H1 (cell line): ENCODE data around the gene PAPSS2. TPM values are rescaled to one million over a fixed set of nuclear protein-coding genes. Genes with fewer than 3 reads are reported as not detected.

Source experiments
- CTCF ChIA-PET: fragments of 300-600 bp; sonication (Branson Sonifier 250); formaldehyde crosslinking; loops from one replicate; lab custom pipeline; 2021; ENCODE audit not compliant: partially characterized antibody; lab: Charles Lee
- POLR2A ChIA-PET: fragments of 300-600 bp; sonication (Branson Sonifier 250); formaldehyde crosslinking; loops from one replicate; lab custom pipeline; 2021; ENCODE audit warnings: inconsistent platforms; ENCODE audit not compliant: partially characterized antibody; lab: Charles Lee
- DNase-seq, 2 experiments: peaks; one replicate each; pipeline versions ENCODE4 v3.0.0 to v3.0.0-alpha.2; 2010 to 2022; ENCODE audit warnings: low spot score in 2 of 2, low read depth in 1 of 2, mixed read lengths in 1 of 2
- FAIRE-seq: peaks from 2 replicates; lab custom pipeline; 2011; peaks lifted over from hg19 to GRCh38; lab: Jason Lieb, UNC
- H2AFZ ChIP-seq: 2 replicates; pipeline ENCODE4 v1.8.1; 2012; ENCODE audit warnings: low read length, inconsistent platforms
- H2AK5ac ChIP-seq: 2 replicates; pipeline ENCODE4 v1.6.1; 2013; ENCODE audit warnings: low read depth, low read length
- H2BK120ac ChIP-seq: replicated peaks from 2 replicates; pipeline ENCODE3; 2013; ENCODE audit warnings: low read depth, low read length, inconsistent platforms
- H2BK12ac ChIP-seq: 2 replicates; pipeline ENCODE4 v1.6.1; 2013; ENCODE audit warnings: low read depth, low read length
- H2BK15ac ChIP-seq: 2 replicates; pipeline ENCODE4 v1.6.1; 2013; ENCODE audit warnings: low read length
- H2BK20ac ChIP-seq: 2 replicates; pipeline ENCODE4 v1.6.1; 2013; ENCODE audit warnings: low read length
- H2BK5ac ChIP-seq: 2 replicates; pipeline ENCODE4 v1.6.1; 2013; ENCODE audit warnings: low read depth, low read length
- H3K14ac ChIP-seq: 2 replicates; pipeline ENCODE4 v1.6.1; 2013; ENCODE audit warnings: inconsistent platforms; ENCODE audit not compliant: insufficient read length
- H3K18ac ChIP-seq: 2 replicates; pipeline ENCODE4 v1.6.1; 2013; ENCODE audit warnings: low read length; ENCODE audit errors: extremely low read depth
- H3K23ac ChIP-seq: 2 replicates; pipeline ENCODE4 v1.6.1; 2013; ENCODE audit warnings: inconsistent platforms; ENCODE audit not compliant: insufficient read length
- H3K23me2 ChIP-seq: 2 replicates; pipeline ENCODE4 v1.6.1; 2013; ENCODE audit warnings: low read depth, low read length
- H3K27ac ChIP-seq: 2 replicates; pipeline ENCODE4 v1.6.1; 2011; ENCODE audit warnings: low read depth, low read length, inconsistent platforms
- H3K27me3 ChIP-seq, 4 experiments: replicated peaks in 1 of 4; 1 replicate in 1 of 4; 2 replicates in 3 of 4; pipeline versions ENCODE4 v1.6.1 to v1.8.1; 2011 to 2013; ENCODE audit warnings: low read length in 3 of 4, mild to moderate bottlenecking in 3 of 4, inconsistent platforms in 2 of 4, mixed read lengths in 2 of 4, moderate library complexity in 1 of 4; ENCODE audit not compliant: control insufficient read depth in 3 of 4, insufficient read depth in 3 of 4; ENCODE audit errors: extremely low read depth in 1 of 4
- H3K36me3 ChIP-seq, 4 experiments: 2 replicates each; pipeline versions ENCODE4 v1.6.1 to v1.8.1; 2011 to 2013; ENCODE audit warnings: mild to moderate bottlenecking in 4 of 4, low read length in 3 of 4, moderate library complexity in 2 of 4, control low read depth in 1 of 4, inconsistent platforms in 1 of 4; ENCODE audit not compliant: insufficient read depth in 4 of 4, control insufficient read depth in 2 of 4
- H3K4ac ChIP-seq: replicated peaks from 2 replicates; pipeline ENCODE3; 2013; ENCODE audit warnings: low read length, low read depth, mixed read lengths, inconsistent platforms; ENCODE audit not compliant: insufficient read length
- H3K4me1 ChIP-seq, 4 experiments: replicated peaks in 1 of 4; 1 replicate in 1 of 4; 2 replicates in 3 of 4; pipeline versions ENCODE4 v1.6.1 to v1.8.1; 2011 to 2013; ENCODE audit warnings: low read length in 3 of 4, inconsistent platforms in 2 of 4, mixed read lengths in 1 of 4; ENCODE audit not compliant: insufficient read depth in 4 of 4, control insufficient read depth in 3 of 4
- H3K4me2 ChIP-seq, 2 experiments: 2 replicates each; pipeline versions ENCODE4 v1.6.1 to v1.8.1; 2011 to 2013; ENCODE audit warnings: low read depth in 2 of 2, low read length in 2 of 2, control low read depth in 1 of 2, inconsistent platforms in 1 of 2, mild to moderate bottlenecking in 1 of 2; ENCODE audit not compliant: insufficient read depth in 1 of 2
- H3K4me3 ChIP-seq, 4 experiments: fragments of 200-600, 300-600 bp in 1 of 4; sonication (generic), shearing (Covaris generic), sonication (Bioruptor Twin) in 1 of 4; 2 replicates each; pipeline versions ENCODE4 v1.5.1 to v1.8.1; 2011 to 2016; ENCODE audit warnings: low read length in 4 of 4, low read depth in 3 of 4, control low read depth in 2 of 4, inconsistent platforms in 2 of 4, mild to moderate bottlenecking in 2 of 4, mixed read lengths in 1 of 4, moderate library complexity in 1 of 4; ENCODE audit not compliant: insufficient read depth in 2 of 4; ENCODE audit errors: extremely low read depth in 1 of 4
- H3K56ac ChIP-seq: replicated peaks from 2 replicates; pipeline ENCODE3; 2013; ENCODE audit warnings: low read depth, mild to moderate bottlenecking, mixed read lengths, low read length, inconsistent platforms; ENCODE audit not compliant: insufficient read length
- H3K79me1 ChIP-seq: 2 replicates; pipeline ENCODE4 v1.6.1; 2013; ENCODE audit warnings: low read depth, low read length, control low read depth
- H3K79me2 ChIP-seq, 2 experiments: 2 replicates each; pipeline versions ENCODE4 v1.6.1 to v1.8.1; 2012 to 2013; ENCODE audit warnings: low read length in 2 of 2, mild to moderate bottlenecking in 2 of 2, inconsistent platforms in 1 of 2; ENCODE audit not compliant: insufficient read depth in 2 of 2, control insufficient read depth in 1 of 2
- H3K9ac ChIP-seq, 4 experiments: replicated peaks in 1 of 4; 1 replicate in 1 of 4; 2 replicates in 3 of 4; pipeline versions ENCODE4 v1.6.1 to v1.8.1; 2011 to 2013; ENCODE audit warnings: low read depth in 3 of 4, low read length in 3 of 4, control low read depth in 2 of 4, mild to moderate bottlenecking in 2 of 4, moderate library complexity in 2 of 4, inconsistent platforms in 1 of 4; ENCODE audit errors: extremely low read depth in 1 of 4
- H3K9me3 ChIP-seq, 2 experiments: 2 replicates each; pipeline versions ENCODE4 v1.6.1 to v1.8.1; 2012 to 2013; ENCODE audit warnings: mild to moderate bottlenecking in 2 of 2, moderate library complexity in 2 of 2, control low read depth in 1 of 2, inconsistent platforms in 1 of 2, low read depth in 1 of 2, low read length in 1 of 2, mixed read lengths in 1 of 2; ENCODE audit not compliant: insufficient read depth in 2 of 2
- H4K20me1 ChIP-seq, 2 experiments: replicated peaks in 1 of 2; 2 replicates each; pipeline versions ENCODE3 to v1.8.1; 2011 to 2013; ENCODE audit warnings: inconsistent platforms in 2 of 2, low read length in 2 of 2, mild to moderate bottlenecking in 1 of 2; ENCODE audit not compliant: insufficient read depth in 2 of 2, control insufficient read depth in 1 of 2
- H4K5ac ChIP-seq: 2 replicates; pipeline ENCODE4 v1.6.1; 2013; ENCODE audit warnings: low read length, low read depth, mixed read lengths, inconsistent platforms; ENCODE audit not compliant: insufficient read length
- H4K8ac ChIP-seq: 2 replicates; pipeline ENCODE4 v1.8.0; 2013; ENCODE audit warnings: mild to moderate bottlenecking, moderate library complexity, low read length, inconsistent platforms; ENCODE audit not compliant: insufficient read depth; ENCODE audit errors: extremely low read depth
- H4K91ac ChIP-seq: replicated peaks from 2 replicates; pipeline ENCODE3; 2013; ENCODE audit warnings: low read length, mixed read lengths, inconsistent platforms; ENCODE audit not compliant: insufficient read length
- FOSL1 ChIP-seq: IDR thresholded peaks from 2 replicates; pipeline ENCODE4 v1.6.1; 2011; ENCODE audit warnings: mild to moderate bottlenecking, low read depth, low read length, moderate library complexity; ENCODE audit not compliant: insufficient read depth
- MAFK ChIP-seq: IDR thresholded peaks from 2 replicates; pipeline ENCODE4 v1.6.1; 2012; ENCODE audit warnings: low read depth, mild to moderate bottlenecking, improper control_type of control experiment, low read length
- POLR2A ChIP-seq, 2 experiments: IDR thresholded peaks; 1 replicate in 1 of 2; 2 replicates in 1 of 2; pipeline ENCODE4 v1.6.1; 2011; ENCODE audit warnings: low read depth in 2 of 2, low read length in 2 of 2, mild to moderate bottlenecking in 2 of 2; ENCODE audit errors: control extremely low read depth in 1 of 2
- SUZ12 ChIP-seq: fragments of 200-600 bp; sonication (generic); IDR thresholded peaks from 2 replicates; pipeline ENCODE4 v1.6.1; 2012; ENCODE audit warnings: mild to moderate bottlenecking, inconsistent platforms, low read length, moderate library complexity, mixed read lengths
- WGBS, 2 experiments: shearing (Covaris generic) in 1 of 2; methylation state at CpG; one replicate each; pipeline versions ENCODE4 v1.1.6 to v1.1.7; 2013 to 2015; ENCODE audit warnings: low lambda C conversion rate in 2 of 2, mixed read lengths in 2 of 2, inconsistent platforms in 1 of 2, low coverage in 1 of 2, missing lambda C conversion rate in 1 of 2; ENCODE audit not compliant: insufficient replicate concordance in 2 of 2, insufficient coverage in 1 of 2, insufficient read length in 1 of 2; ENCODE audit errors: extremely low coverage in 1 of 2, missing lambda C conversion rate in 1 of 2; 5-methylcytosine and 5-hydroxymethylcytosine counted together
- polyA plus RNA-seq, 7 experiments: library from polyadenylated mRNA; depleted of rRNA in 3 of 7; stranded (reverse) in 5 of 7; unstranded in 2 of 7; fragments of >200 nt in 5 of 7; fragments of 200-250 nt in 2 of 7; gene quantifications; 1 replicate in 5 of 7; 2 replicates in 1 of 7; 4 replicates in 1 of 7; pipeline versions ENCODE4 v1.2.1 to v1.2.3, GENCODE V29; 2011 to 2013; ENCODE audit warnings: missing spikeins in 2 of 7, mixed read lengths in 2 of 7
- total RNA-seq: library from RNA; stranded (reverse); fragmentation: NEBNext Ultra II Directional; extraction: Animal tissue kit (Norgen Biotek cat#: 25700); gene quantifications from 2 replicates; pipeline ENCODE4 v1.2.1, GENCODE V29; 2021

The PAPSS2 gene
- total and polyA plus RNA-seq, 2 of the 8 experiments (the other 6 are each of a cell fraction or from before 2014, with no cell fraction given), result 7.6 to 20.2 TPM

DNA sequence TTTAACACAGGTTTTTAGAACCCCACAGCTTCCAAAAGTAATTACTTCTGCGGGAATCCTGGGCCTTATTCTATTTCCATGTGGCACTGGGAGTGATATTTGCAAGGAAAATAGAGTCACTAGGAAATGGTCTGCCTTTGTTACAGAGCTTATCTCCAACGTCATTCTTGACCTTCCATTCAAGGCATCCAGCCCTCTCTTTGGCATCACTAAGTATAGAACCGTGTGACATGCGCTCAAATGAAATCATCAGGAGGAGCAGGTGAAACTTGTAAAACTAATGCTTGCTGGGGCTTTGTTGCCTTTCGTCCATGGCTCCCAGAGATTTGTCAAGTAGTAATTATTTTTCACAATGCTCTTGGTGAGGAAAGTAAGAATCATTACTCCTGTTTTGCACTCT, 73.4 kb downstream of the PAPSS2 start:
- H3K14ac ChIP-seq, result no peak overlapping the region
- H4K8ac ChIP-seq, result no peak overlapping the region
- H4K91ac ChIP-seq, result no peak overlapping the region
- H3K23me2 ChIP-seq, result no peaks in the 10 kb centered on the region
- H3K36me3 ChIP-seq, result no peaks in the 10 kb centered on the region; a peak in 1 of 8 replicates
- no peak overlapping the region for H2AFZ ChIP-seq
- H3K4me2 ChIP-seq, result no peak overlapping the region
- H3K79me1 ChIP-seq, result no peaks in the 10 kb centered on the region
- no peak overlapping the region for H3K18ac ChIP-seq
- H2BK120ac ChIP-seq, result no peak overlapping the region
- FAIRE-seq (no peak), DNase-seq (no peak)
- no peak overlapping the region for H3K4ac ChIP-seq
- no peak overlapping the region for H3K23ac ChIP-seq
- no peak overlapping the region for H3K27ac ChIP-seq
- TF ChIP-seq SUZ12 (no peak), FOSL1 (no peak), POLR2A (IDR thresholded peaks at IDR 0.05; ENCODE audit: control extremely low read depth in 1 of 2, low read depth in 2 of 2, low read length in 2 of 2) (no peak), MAFK (no peak)
- H4K5ac ChIP-seq, result no peak overlapping the region
- H3K4me1 ChIP-seq, result peaks cover 0 to 8% (median 2%) of the 10 kb centered on the region in 4 experiments; a peak in 3 of 7 replicates
- no peak overlapping the region for H3K9ac ChIP-seq
- no peak overlapping the region for H2AK5ac ChIP-seq
- H2BK12ac ChIP-seq, result no peak overlapping the region
- H2BK5ac ChIP-seq, result no peak overlapping the region
- no peak overlapping the region for H2BK15ac ChIP-seq
- H2BK20ac ChIP-seq, result no peak overlapping the region
- CTCF ChIA-PET, result interaction anchor here (0.8 to 2.9 kb wide), 10 partner anchors 9 to 193 kb away, joined by 3 to 19 read pairs (median 4); partner anchors contain the start of gene PAPSS2
- H3K56ac ChIP-seq, result no peak overlapping the region
- H3K79me2 ChIP-seq, result no peaks in the 10 kb centered on the region
- no peak overlapping the region for H3K4me3 ChIP-seq
- H3K9me3 ChIP-seq, result no peaks in the 10 kb centered on the region
- WGBS, 2 experiments, result 87% methylated on average over 5 of the region's 5 CpGs; no CpG with 5 or more reads in 1 of the 2 experiments
- POLR2A ChIA-PET, result interaction anchor here (0.5 to 1.2 kb wide), 2 partner anchors 68 to 82 kb away, joined by 3 read pairs; no protein-coding TSS in a partner anchor
- no peaks in the 10 kb centered on the region for H4K20me1 ChIP-seq
- H3K27me3 ChIP-seq, result no peaks in the 10 kb centered on the region
